GM12801 (cell line): ENCODE measurements around the gene SYTL3.

Experiments
- CTCF ChIP-seq: IDR thresholded peaks from one replicate; pipeline ENCODE4 v1.5.1; 2011; ENCODE audit warnings: control low read depth; ENCODE audit not compliant: insufficient read length; ENCODE audit errors: extremely low read depth

SYTL3 gene

GRCh38 chr6:158782432-158783166 is 132.7 kb downstream of the SYTL3 start:
- TF ChIP-seq CTCF = no peak

GRCh38 chr6:158783167-158783450 is 133.3 kb downstream of the SYTL3 start:
- TF ChIP-seq CTCF = no peak

GRCh38 chr6:158783851-158784250 is 134.0 kb downstream of the SYTL3 start:
- TF ChIP-seq CTCF = no peak

- no peak for TF ChIP-seq CTCF
Measured at GRCh38 chr6:158784505-158784904, 134.7 kb downstream of the SYTL3 start.

- no peak for TF ChIP-seq CTCF
Measured at GRCh38 chr6:158785036-158785435, 135.2 kb downstream of the SYTL3 start.

GRCh38 chr6:158786645-158787304 is 136.9 kb downstream of the SYTL3 start:
- TF ChIP-seq CTCF = no peak

- TF ChIP-seq CTCF = no peak
Measured at GRCh38 chr6:158787395-158787794, 137.5 kb downstream of the SYTL3 start.
